Lower leg skin (tissue), 3 donors: ENCODE results near the gene CILP.

Experiments
- POLR2A ChIP-seq, 2 donors: fragments of 450-650 bp; IDR thresholded peaks; one replicate each; pipeline ENCODE4 v1.6.1; 2016 to 2017; ENCODE audit warnings: antibody characterized with exemption in 2 of 2, mild to moderate bottlenecking in 1 of 2, moderate library complexity in 1 of 2
- TF ChIP-seq, protein P1 (sequence below), 3 donors: fragments of 450-650 bp; IDR thresholded peaks; one replicate each; pipeline ENCODE4 v1.5.1; 2016; ENCODE audit warnings: antibody characterized with exemption in 3 of 3, mild to moderate bottlenecking in 3 of 3, moderate library complexity in 2 of 3

DNA sequence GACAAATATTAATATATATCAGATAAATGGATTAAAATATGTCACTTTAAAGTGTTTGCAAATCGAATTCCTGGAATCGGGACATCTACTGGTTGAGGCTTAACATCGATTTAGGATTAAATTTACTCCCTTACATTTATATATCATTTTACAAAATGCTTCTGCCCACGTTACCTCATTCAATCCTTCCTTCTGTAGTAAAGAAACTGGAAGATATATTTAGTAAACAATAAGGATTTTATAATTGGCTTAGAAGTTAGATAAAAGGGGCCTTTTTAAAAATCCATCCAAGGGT, 27.5 kb downstream of the CILP start:
- TF ChIP-seq, protein P1, sequence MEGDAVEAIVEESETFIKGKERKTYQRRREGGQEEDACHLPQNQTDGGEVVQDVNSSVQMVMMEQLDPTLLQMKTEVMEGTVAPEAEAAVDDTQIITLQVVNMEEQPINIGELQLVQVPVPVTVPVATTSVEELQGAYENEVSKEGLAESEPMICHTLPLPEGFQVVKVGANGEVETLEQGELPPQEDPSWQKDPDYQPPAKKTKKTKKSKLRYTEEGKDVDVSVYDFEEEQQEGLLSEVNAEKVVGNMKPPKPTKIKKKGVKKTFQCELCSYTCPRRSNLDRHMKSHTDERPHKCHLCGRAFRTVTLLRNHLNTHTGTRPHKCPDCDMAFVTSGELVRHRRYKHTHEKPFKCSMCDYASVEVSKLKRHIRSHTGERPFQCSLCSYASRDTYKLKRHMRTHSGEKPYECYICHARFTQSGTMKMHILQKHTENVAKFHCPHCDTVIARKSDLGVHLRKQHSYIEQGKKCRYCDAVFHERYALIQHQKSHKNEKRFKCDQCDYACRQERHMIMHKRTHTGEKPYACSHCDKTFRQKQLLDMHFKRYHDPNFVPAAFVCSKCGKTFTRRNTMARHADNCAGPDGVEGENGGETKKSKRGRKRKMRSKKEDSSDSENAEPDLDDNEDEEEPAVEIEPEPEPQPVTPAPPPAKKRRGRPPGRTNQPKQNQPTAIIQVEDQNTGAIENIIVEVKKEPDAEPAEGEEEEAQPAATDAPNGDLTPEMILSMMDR (IDR thresholded peaks at IDR 0.05), result no peak
- no peak for TF ChIP-seq POLR2A (IDR thresholded peaks at IDR 0.05)
